Activated CD4-positive, alpha-beta T cell treated with anti-CD3 and anti-CD28 coated beads, Interleukin-2, amount 50 U/mL, for 16 hours (primary cell): ENCODE results near the gene ETS1.

Experiments used
- DNase-seq: peaks from one replicate; pipeline ENCODE4 v3.0.0-alpha.2; 2020

Gene ETS1

GRCh38 chr11:128587415-128587814, at the start of gene ETS1:
Gene ETS1 (minus strand): TSS chr11:128587558. CDS start chr11:128573130, 14,428 bp downstream.
- no peak for DNase-seq

- no peak for DNase-seq
Observed at GRCh38 chr11:128634395-128634794, 47.0 kb upstream of the ETS1 start.

- DNase-seq: no peak
Observed at GRCh38 chr11:128633384-128633965, 46.1 kb upstream of the ETS1 start.

- peak; percentile 63 for DNase-seq
Observed at GRCh38 chr11:128632141-128632791, 44.9 kb upstream of the ETS1 start.

GRCh38 chr11:128630367-128631230, 43.2 kb upstream of the ETS1 start:
- peak; percentile 92 for DNase-seq

GRCh38 chr11:128629516-128630106, 42.3 kb upstream of the ETS1 start:
- DNase-seq: peak; percentile 5

- peak; percentile 47 for DNase-seq
Observed at GRCh38 chr11:128628686-128629085, 41.3 kb upstream of the ETS1 start.

GRCh38 chr11:128628325-128628673, 40.9 kb upstream of the ETS1 start:
- no peak for DNase-seq

GRCh38 chr11:128627666-128628324, 40.4 kb upstream of the ETS1 start:
- peak; percentile 57 for DNase-seq

- DNase-seq: no peak
Observed at GRCh38 chr11:128626913-128627665, 39.7 kb upstream of the ETS1 start.

- DNase-seq: no peak
Observed at GRCh38 chr11:128625746-128626145, 38.4 kb upstream of the ETS1 start.

- no peak for DNase-seq
Observed at GRCh38 chr11:128625326-128625725, 38.0 kb upstream of the ETS1 start.

- peak; percentile 83 for DNase-seq
Observed at GRCh38 chr11:128624269-128625175, 37.2 kb upstream of the ETS1 start.

- no peak for DNase-seq
Observed at GRCh38 chr11:128623091-128623490, 35.7 kb upstream of the ETS1 start.

- no peak for DNase-seq
Observed at GRCh38 chr11:128621601-128622501, 34.5 kb upstream of the ETS1 start.

- no peak for DNase-seq
Observed at GRCh38 chr11:128620309-128621100, 33.1 kb upstream of the ETS1 start.

- peak; percentile 12 for DNase-seq
Observed at GRCh38 chr11:128619540-128620308, 32.4 kb upstream of the ETS1 start.

- no peak for DNase-seq
Observed at GRCh38 chr11:128619007-128619406, 31.6 kb upstream of the ETS1 start.
